Stomach (tissue), 9 donors: ENCODE measurements around the gene RIMBP2. TPM values are rescaled to one million over a fixed set of nuclear protein-coding genes. Genes with fewer than 3 reads are reported as not detected.

ENCODE experiments used
- DNase-seq, 2 donors: peaks; one replicate each; pipeline versions ENCODE4 v3.0.0 to v3.0.0-alpha.2; 2013 to 2019
- H3K27ac ChIP-seq, 5 donors: fragments of 200-600 bp in 4 of 5; sonication (generic) in 4 of 5; one replicate each; pipeline ENCODE4 v1.5.1; 2013 to 2019; ENCODE audit warnings: mild to moderate bottlenecking in 1 of 5, moderate library complexity in 1 of 5
- H3K27me3 ChIP-seq, 3 donors: fragments of 200-600 bp; sonication (generic); one replicate each; pipeline ENCODE4 v1.5.1; 2017 to 2019; ENCODE audit warnings: mixed run types in 1 of 3
- H3K36me3 ChIP-seq, 4 donors: fragments of 200-600 bp; sonication (generic); 1 replicate in 3 of 4; 2 replicates in 1 of 4; pipeline ENCODE4 v1.5.1; 2016 to 2019
- H3K4me1 ChIP-seq, 4 donors: fragments of 200-600 bp; sonication (generic); one replicate each; pipeline ENCODE4 v1.5.1; 2016 to 2019
- H3K4me3 ChIP-seq, 4 donors: fragments of 200-600 bp; sonication (generic) in 3 of 4; one replicate each; pipeline ENCODE4 v1.5.1; 2016 to 2019; ENCODE audit warnings: mild to moderate bottlenecking in 1 of 4
- H3K9me3 ChIP-seq, 4 donors: fragments of 200-600 bp; sonication (generic); one replicate each; pipeline ENCODE4 v1.5.1; 2016 to 2019
- CTCF ChIP-seq, 7 experiments: fragments of 450-650 bp in 4 of 7; fragments of 200-600 bp in 3 of 7; sonication (generic) in 3 of 7; IDR thresholded peaks; one replicate each; pipeline ENCODE4 v1.5.1; 2016 to 2019; ENCODE audit warnings: antibody characterized with exemption in 7 of 7, control low read depth in 2 of 7, mild to moderate bottlenecking in 1 of 7
- EP300 ChIP-seq: sonication (generic); formaldehyde crosslinking; IDR thresholded peaks from one replicate; pipeline ENCODE4 v1.6.1; 2017; ENCODE audit warnings: antibody characterized with exemption
- POLR2A ChIP-seq, 4 donors: fragments of 450-650 bp; IDR thresholded peaks; one replicate each; pipeline ENCODE4 v1.6.1; 2016; ENCODE audit warnings: antibody characterized with exemption in 4 of 4, control low read depth in 2 of 4, mild to moderate bottlenecking in 1 of 4, moderate library complexity in 1 of 4
- POLR2AphosphoS5 ChIP-seq, 3 donors: sonication (generic); formaldehyde crosslinking; IDR thresholded peaks; one replicate each; pipeline ENCODE4 v1.6.1; 2016; ENCODE audit warnings: antibody characterized with exemption in 3 of 3
- WGBS, 5 donors: extraction: QIAGEN DNeasy Blood & Tissue Kit in 3 of 5; methylation state at CpG; one replicate each; pipeline versions ENCODE4 v1.1.5 to v1.1.7; 2013 to 2018; 5-methylcytosine and 5-hydroxymethylcytosine counted together
- intact Hi-C: fragments of 100-400 bp; cut with DNase I; formaldehyde crosslinking; loops from one replicate; pipeline ENCODE4 v1.15.1; 2023; ENCODE audit warnings: low total_unique reads
- polyA plus RNA-seq, 3 donors: library from polyadenylated mRNA; stranded (reverse); fragments of 200-250 nt; gene quantifications; one replicate each; pipeline ENCODE4 v1.2.3, GENCODE V29; 2013
- total RNA-seq, 5 donors: library from RNA; depleted of rRNA; stranded (reverse); fragments of >200 nt; gene quantifications; one replicate each; pipeline versions ENCODE4 v1.1.0 to v1.2.3, GENCODE V29; 2014 to 2016
- donor health status: healthy with polysubstance abuse.
- donor health status: Bipolar disorder and iron deficiency.
- donor health status: healthy.

RIMBP2 gene
- total and polyA plus RNA-seq, 8 donors, result 0.75 to 44.6 (median 5.6) TPM

DNA sequence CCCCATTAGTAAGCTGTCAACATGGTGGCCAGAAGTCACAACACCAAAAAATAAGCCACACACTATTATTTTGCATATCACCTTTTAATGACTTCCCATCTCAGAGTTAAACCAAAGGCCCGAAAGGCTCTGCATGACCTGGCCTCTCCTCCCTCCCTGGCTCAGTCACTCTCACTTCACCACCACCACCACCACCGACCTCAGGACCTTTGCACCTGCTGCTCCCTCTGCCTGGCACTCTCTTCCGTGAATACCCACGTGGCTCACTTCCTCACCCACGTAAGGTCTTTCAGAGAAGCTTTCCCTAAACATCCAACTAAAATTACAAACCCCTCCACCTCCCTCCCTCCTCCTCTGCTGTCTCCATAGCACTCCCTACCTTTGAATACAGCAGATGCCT lies 134.3 kb downstream of the RIMBP2 start:
- Histone ChIP-seq H3K36me3 (no peaks in the 10 kb centered on the region), H3K27ac (no peak overlapping the region), H3K9me3 (peaks cover 0 to 8% (median 0%) of the 10 kb centered on the region in 4 donors), H3K27me3 (no peaks in the 10 kb centered on the region), H3K4me3 (no peak overlapping the region), H3K4me1 (no peaks in the 10 kb centered on the region)
- WGBS, 5 donors, result 57 to 71% (median 65%) methylated on average over 5 of the region's 5 CpGs
- no peak for DNase-seq
- intact Hi-C loops, result no loop called here
- TF ChIP-seq POLR2AphosphoS5 (IDR thresholded peaks at IDR 0.05) (no peak), CTCF (IDR thresholded peaks at IDR 0.05) (no peak), POLR2A (IDR thresholded peaks at IDR 0.05) (no peak), EP300 (no peak)

- H3K36me3 ChIP-seq, result no peaks in the 10 kb centered on the region
- H3K4me3 ChIP-seq, result no peak overlapping the region
- H3K27me3 ChIP-seq, result no peaks in the 10 kb centered on the region
- DNase-seq, result no peak
- no peak for TF ChIP-seq POLR2A (IDR thresholded peaks at IDR 0.05)
- no peak for TF ChIP-seq EP300
- TF ChIP-seq POLR2AphosphoS5 (IDR thresholded peaks at IDR 0.05), result no peak
- no peak for TF ChIP-seq CTCF (IDR thresholded peaks at IDR 0.05)
- intact Hi-C loops, result no loop called here
- H3K9me3 ChIP-seq, result peaks cover 0 to 6% (median 0%) of the 10 kb centered on the region in 4 donors
- H3K4me1 ChIP-seq, result no peaks in the 10 kb centered on the region
- 24 to 40% (median 32%) methylated on average over 7 of the region's 7 CpGs for WGBS, 5 donors
- H3K27ac ChIP-seq, result no peak overlapping the region
These were observed 136.9 kb downstream of the RIMBP2 start for GRCh38 chr12:130579231-130579630.

GRCh38 chr12:130577351-130577750 lies 138.7 kb downstream of the RIMBP2 start:
- no peak for TF ChIP-seq POLR2A (IDR thresholded peaks at IDR 0.05)
- no peak for TF ChIP-seq CTCF (IDR thresholded peaks at IDR 0.05)
- TF ChIP-seq POLR2AphosphoS5 (IDR thresholded peaks at IDR 0.05), result no peak
- TF ChIP-seq EP300, result no peak
- Histone ChIP-seq H3K9me3 (peaks cover 0 to 6% (median 0%) of the 10 kb centered on the region in 4 donors), H3K4me1 (no peaks in the 10 kb centered on the region), H3K27me3 (no peaks in the 10 kb centered on the region), H3K4me3 (no peak overlapping the region), H3K27ac (no peak overlapping the region), H3K36me3 (no peaks in the 10 kb centered on the region)
- no peak for DNase-seq
- 70 to 81% (median 76%) methylated on average over 6 of the region's 6 CpGs for WGBS, 5 donors
- intact Hi-C loops, result no loop called here

DNA sequence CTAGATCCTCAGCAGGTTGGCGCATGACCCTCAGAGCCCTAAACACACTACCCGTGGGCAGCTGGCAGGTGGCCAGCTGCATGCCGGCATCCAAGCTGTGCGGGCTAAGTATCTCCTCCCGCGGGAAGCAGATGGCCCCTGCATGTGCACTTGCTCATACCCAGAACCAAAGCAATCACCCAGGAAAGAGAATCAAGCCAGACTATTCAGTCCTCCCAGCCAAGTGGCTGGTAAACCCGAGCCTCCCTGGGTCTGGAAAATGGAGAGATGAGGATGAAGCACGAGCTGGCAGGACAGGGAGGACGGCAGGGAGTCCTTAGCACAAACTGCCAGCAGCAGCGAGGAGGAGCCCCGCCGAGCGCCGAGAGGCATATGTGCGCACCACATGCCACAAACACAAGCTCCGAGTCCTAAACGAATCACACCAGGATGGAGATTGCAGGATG lies 139.7 kb downstream of the RIMBP2 start:
- TF ChIP-seq CTCF (IDR thresholded peaks at IDR 0.05) (no peak), POLR2A (IDR thresholded peaks at IDR 0.05) (no peak), POLR2AphosphoS5 (IDR thresholded peaks at IDR 0.05) (no peak), EP300 (no peak)
- Histone ChIP-seq H3K36me3 (no peaks in the 10 kb centered on the region), H3K4me3 (no peak overlapping the region), H3K27ac (no peak overlapping the region), H3K9me3 (peaks cover 0 to 6% (median 0%) of the 10 kb centered on the region in 4 donors), H3K4me1 (no peaks in the 10 kb centered on the region), H3K27me3 (peaks cover 0 to 5% (median 0%) of the 10 kb centered on the region in 3 donors)
- intact Hi-C loops, result no loop called here
- 79 to 87% (median 81%) methylated on average over 11 to 17 of the region's 17 CpGs for WGBS, 5 donors
- DNase-seq, result peak in 1 of 2 donors; percentile 20
